Measurements from ENCODE around the gene OR10V1.
A peak's percentile ranks its signal among the peaks of the same experiment; 100 is the strongest.

The OR10V1 gene, protein sequence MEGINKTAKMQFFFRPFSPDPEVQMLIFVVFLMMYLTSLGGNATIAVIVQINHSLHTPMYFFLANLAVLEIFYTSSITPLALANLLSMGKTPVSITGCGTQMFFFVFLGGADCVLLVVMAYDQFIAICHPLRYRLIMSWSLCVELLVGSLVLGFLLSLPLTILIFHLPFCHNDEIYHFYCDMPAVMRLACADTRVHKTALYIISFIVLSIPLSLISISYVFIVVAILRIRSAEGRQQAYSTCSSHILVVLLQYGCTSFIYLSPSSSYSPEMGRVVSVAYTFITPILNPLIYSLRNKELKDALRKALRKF

DNA sequence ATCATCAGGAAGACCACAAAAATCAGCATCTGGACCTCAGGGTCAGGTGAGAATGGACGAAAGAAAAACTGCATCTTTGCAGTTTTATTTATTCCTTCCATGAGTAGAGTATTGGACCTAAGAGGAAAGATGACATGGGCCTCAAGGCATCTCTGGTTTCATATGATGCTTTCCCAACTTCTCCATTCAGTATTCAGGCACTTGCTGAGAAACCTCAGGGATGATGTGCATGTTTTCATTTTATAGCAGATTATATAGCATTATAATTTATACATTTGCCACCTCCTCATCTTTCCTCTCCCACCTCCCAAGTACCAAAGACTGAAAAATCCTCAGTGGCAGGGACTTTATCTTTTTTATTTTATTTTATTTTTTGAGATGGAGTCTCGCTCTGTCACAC, at the start of gene OR10V1:
OR10V1 (minus strand) TSS at position 101 of the 400 bp plus-strand sequence; CDS start at position 101, 0 bp downstream.
- Histone ChIP-seq H3K27ac (no peak within 1 kb of the TSS), H3K4me3 (ENCODE audit: low read depth, low read length) (no peak within 1 kb of the TSS), H3K27me3 (ENCODE audit: insufficient read depth, low read depth, severe bottlenecking) (no peaks in the 10 kb centered on the region), H3K9me3 (ENCODE audit: severe bottlenecking) (no peaks in the 10 kb centered on the region), H3K36me3 (no peaks in the 10 kb centered on the region)
- TF ChIP-seq, protein P1, sequence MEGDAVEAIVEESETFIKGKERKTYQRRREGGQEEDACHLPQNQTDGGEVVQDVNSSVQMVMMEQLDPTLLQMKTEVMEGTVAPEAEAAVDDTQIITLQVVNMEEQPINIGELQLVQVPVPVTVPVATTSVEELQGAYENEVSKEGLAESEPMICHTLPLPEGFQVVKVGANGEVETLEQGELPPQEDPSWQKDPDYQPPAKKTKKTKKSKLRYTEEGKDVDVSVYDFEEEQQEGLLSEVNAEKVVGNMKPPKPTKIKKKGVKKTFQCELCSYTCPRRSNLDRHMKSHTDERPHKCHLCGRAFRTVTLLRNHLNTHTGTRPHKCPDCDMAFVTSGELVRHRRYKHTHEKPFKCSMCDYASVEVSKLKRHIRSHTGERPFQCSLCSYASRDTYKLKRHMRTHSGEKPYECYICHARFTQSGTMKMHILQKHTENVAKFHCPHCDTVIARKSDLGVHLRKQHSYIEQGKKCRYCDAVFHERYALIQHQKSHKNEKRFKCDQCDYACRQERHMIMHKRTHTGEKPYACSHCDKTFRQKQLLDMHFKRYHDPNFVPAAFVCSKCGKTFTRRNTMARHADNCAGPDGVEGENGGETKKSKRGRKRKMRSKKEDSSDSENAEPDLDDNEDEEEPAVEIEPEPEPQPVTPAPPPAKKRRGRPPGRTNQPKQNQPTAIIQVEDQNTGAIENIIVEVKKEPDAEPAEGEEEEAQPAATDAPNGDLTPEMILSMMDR (IDR thresholded peaks at IDR 0.05; ENCODE audit: low read depth, low read length), result no peak
- no peak for DNase-seq

DNA sequence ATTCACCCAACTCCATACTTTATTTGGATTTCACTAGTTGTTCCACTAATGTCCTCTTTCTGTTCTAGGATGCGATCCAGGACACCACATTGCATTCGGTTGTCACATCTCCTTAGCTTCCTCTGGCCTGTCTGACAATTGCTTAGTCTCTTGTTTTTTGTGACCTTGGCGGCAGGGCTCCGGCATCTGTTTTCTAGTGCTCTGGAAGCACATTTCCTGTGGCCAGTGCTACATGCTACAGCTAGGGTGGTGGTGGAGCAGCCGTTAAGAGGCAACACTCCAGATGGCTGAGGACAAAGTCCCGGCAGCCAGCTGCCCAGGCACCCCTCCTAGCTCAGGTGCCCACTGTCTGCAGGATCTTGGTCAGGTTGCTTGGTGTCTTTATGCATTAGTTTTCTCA, 48.3 kb upstream of the OR10V1 start:
- Histone ChIP-seq H3K36me3 (peaks cover 41% of the 10 kb centered on the region), H3K27ac (peak overlapping the region; percentile 95)
- TF ChIP-seq, protein P1 (IDR thresholded peaks at IDR 0.05; ENCODE audit: low read depth, low read length), result no peak

DNA sequence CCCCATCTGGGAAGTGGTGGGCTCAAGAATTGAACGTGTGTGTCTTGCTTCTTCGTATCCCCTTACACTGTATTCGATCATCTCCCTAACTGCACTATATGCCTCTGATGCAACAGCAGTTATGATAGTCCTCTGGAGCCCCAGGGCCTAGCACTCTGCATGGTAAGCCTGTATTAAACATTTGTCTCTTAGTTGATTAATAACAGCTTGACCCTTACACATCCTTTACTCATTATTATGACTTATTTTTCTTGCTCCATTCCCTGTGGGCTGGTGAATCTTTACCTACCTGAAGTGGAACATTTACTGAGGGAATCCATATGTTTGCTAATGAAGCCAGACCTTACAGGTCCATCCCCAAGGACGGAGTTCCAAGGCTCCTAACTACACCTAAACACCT, 47.1 kb upstream of the OR10V1 start:
- H3K27ac ChIP-seq, result peak overlapping the region; percentile 95
- TF ChIP-seq, protein P1 (IDR thresholded peaks at IDR 0.05; ENCODE audit: low read depth, low read length), result no peak

More for the DNA sequence above, 48.3 kb upstream of the OR10V1 start:
- Histone ChIP-seq H3K4me3 (ENCODE audit: low read depth, low read length) (peak overlapping the region; percentile 20), H3K9me3 (ENCODE audit: severe bottlenecking) (no peaks in the 10 kb centered on the region), H3K27me3 (ENCODE audit: insufficient read depth, low read depth, severe bottlenecking) (no peaks in the 10 kb centered on the region)
- DNase-seq, result peak; percentile 89

DNA sequence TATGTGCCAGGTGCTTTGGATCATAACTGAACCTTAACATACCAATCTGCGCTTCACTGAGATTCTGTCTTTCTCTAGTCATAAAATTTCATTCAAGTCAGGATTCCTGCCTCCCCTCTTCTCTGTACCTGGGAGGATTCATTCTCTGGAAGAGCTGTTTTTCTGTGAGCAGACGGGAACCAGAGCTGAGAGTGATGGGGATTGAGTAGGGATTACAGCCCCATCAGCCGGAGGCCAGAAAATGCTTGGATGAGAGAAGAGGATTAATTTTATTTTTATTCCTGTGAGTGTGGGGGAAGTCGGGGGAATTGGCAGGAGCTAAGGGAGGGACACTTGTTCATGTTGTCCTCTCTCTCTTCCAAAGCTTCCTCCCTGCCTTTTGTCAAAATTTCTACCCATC, 46.3 kb upstream of the OR10V1 start:
- peak; percentile 75 for DNase-seq
- no peaks in the 10 kb centered on the region for H3K27me3 ChIP-seq (ENCODE audit: insufficient read depth, low read depth, severe bottlenecking)
- no peaks in the 10 kb centered on the region for H3K9me3 ChIP-seq (ENCODE audit: severe bottlenecking)
- peak overlapping the region; percentile 95 for H3K27ac ChIP-seq
- H3K36me3 ChIP-seq, result peaks cover 47% of the 10 kb centered on the region
- TF ChIP-seq, protein P1 (IDR thresholded peaks at IDR 0.05; ENCODE audit: low read depth, low read length), result no peak
- peak overlapping the region; percentile 32 for H3K4me3 ChIP-seq (ENCODE audit: low read depth, low read length)

More for the DNA sequence above, 47.1 kb upstream of the OR10V1 start:
- Histone ChIP-seq H3K9me3 (ENCODE audit: severe bottlenecking) (no peaks in the 10 kb centered on the region), H3K4me3 (ENCODE audit: low read depth, low read length) (no peak overlapping the region), H3K36me3 (peaks cover 47% of the 10 kb centered on the region), H3K27me3 (ENCODE audit: insufficient read depth, low read depth, severe bottlenecking) (no peaks in the 10 kb centered on the region)
- no peak for DNase-seq

DNA sequence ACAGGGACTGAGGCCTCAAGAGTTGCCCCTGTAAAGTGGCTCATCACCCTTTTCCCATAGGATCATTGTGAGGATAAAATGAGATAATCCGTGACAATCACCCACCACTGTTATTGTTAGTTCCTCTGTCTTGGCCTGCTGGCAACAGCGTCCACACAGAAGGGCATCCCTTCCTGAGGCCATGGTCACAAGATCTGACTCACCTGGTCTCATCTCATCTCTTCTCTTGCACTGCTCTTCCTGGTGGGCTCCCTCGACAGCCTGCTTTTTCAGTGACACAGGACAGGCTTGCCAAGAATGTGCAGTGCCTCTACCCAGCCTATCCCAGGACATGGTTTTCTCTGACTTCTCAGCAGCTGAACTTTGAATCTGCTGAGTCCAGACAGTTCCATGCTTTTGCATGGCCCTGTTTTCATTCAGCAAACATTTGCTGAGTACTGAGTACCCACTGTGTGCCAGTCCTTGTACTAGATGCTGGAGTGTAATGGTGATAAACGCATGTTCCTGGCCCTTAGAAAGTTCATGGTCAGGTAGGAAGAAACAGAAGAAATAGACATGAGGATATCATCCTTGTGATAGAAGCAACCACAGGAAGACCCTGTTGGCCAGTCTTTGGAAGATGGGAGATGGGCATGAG, 44.9 kb upstream of the OR10V1 start:
- Histone ChIP-seq H3K27ac (peak overlapping the region; percentile 95), H3K27me3 (ENCODE audit: insufficient read depth, low read depth, severe bottlenecking) (no peaks in the 10 kb centered on the region), H3K9me3 (ENCODE audit: severe bottlenecking) (no peaks in the 10 kb centered on the region), H3K36me3 (peaks cover 46% of the 10 kb centered on the region), H3K4me3 (ENCODE audit: low read depth, low read length) (peak overlapping the region; percentile 20)
- no peak for DNase-seq
- TF ChIP-seq, protein P1 (IDR thresholded peaks at IDR 0.05; ENCODE audit: low read depth, low read length), result no peak
